GM12878 (cell line): Measurements from ENCODE around the gene TMEM163. TPM values are rescaled to one million over a fixed set of nuclear protein-coding genes. Genes with fewer than 3 reads are reported as not detected.
A peak's percentile ranks its signal among the peaks of the same experiment; 100 is the strongest.

Experiments used
- ATAC-seq: fragments of 200-7000 bp; cut with Tn5 transposase; 3 replicates; pipeline ENCODE4 v1.9.1; 2020; ENCODE audit warnings: mild to moderate bottlenecking, moderate library complexity
- BruUV-seq: library from RNA; stranded (reverse); fragments of 400-500 nt; replicated peaks from 2 replicates; lab custom pipeline; 2021; lab: Mats Ljungman, UMichigan
- CTCF ChIA-PET: fragments of 300-600 bp; sonication (Branson Sonifier 250); formaldehyde crosslinking; extraction: SDS; loops from one replicate; lab custom pipeline; 2021; ENCODE audit warnings: inconsistent platforms; lab: Yijun Ruan, JAX
- POLR2A ChIA-PET: fragments of 350-600 bp; formaldehyde crosslinking; extraction: SDS; loops from one replicate; lab custom pipeline; 2021; ENCODE audit warnings: inconsistent platforms; lab: Charles Lee
- RAD21 ChIA-PET: fragments of 300-600 bp; sonication (Branson Sonifier 250); formaldehyde crosslinking; loops from one replicate; lab custom pipeline; 2023; ENCODE audit warnings: antibody characterized with exemption; ENCODE audit not compliant: unreplicated experiment; lab: Charles Lee
- SMC1A ChIA-PET: fragments of 300-600 bp; sonication (Branson Sonifier 250); formaldehyde crosslinking; loops from one replicate; lab custom pipeline; 2023; ENCODE audit not compliant: unreplicated experiment, uncharacterized antibody; lab: Charles Lee
- DNase-seq: peaks from one replicate; pipeline ENCODE4 v3.0.0-alpha.2; 2011; ENCODE audit warnings: low read depth, low spot score
- FAIRE-seq: peaks from 3 replicates; lab custom pipeline; 2011; peaks lifted over from hg19 to GRCh38; lab: Jason Lieb, UNC
- H2AFZ ChIP-seq: 2 replicates; pipeline ENCODE4 v1.6.0; 2011; ENCODE audit warnings: low read depth, low read length, control low read depth; ENCODE audit not compliant: control insufficient read depth
- H3K27ac ChIP-seq: 2 replicates; pipeline ENCODE4 v1.5.1; 2011; ENCODE audit warnings: control low read depth; ENCODE audit not compliant: control insufficient read depth, insufficient read depth
- H3K27me3 ChIP-seq, 2 experiments: replicated peaks in 1 of 2; 2 replicates each; pipeline versions ENCODE4 v1.6.0 to v1.6.1; 2011; ENCODE audit warnings: low read length in 1 of 2; ENCODE audit not compliant: control insufficient read depth in 2 of 2, insufficient read depth in 2 of 2
- H3K36me3 ChIP-seq, 2 experiments: 2 replicates each; pipeline ENCODE4 v1.5.1; 2011; ENCODE audit warnings: low read length in 1 of 2; ENCODE audit not compliant: control insufficient read depth in 2 of 2, insufficient read depth in 2 of 2
- H3K4me1 ChIP-seq: 2 replicates; pipeline ENCODE4 v1.6.1; 2011; ENCODE audit warnings: mild to moderate bottlenecking, low read length, moderate library complexity, mixed read lengths; ENCODE audit not compliant: control insufficient read depth, insufficient read depth
- H3K4me2 ChIP-seq: 2 replicates; pipeline ENCODE4 v1.6.0; 2011; ENCODE audit warnings: control low read depth; ENCODE audit not compliant: control insufficient read depth, insufficient read depth
- H3K4me3 ChIP-seq: fragments of 200-600 bp; sonication (generic); 2 replicates; pipeline ENCODE4 v1.5.1; 2016
- H3K79me2 ChIP-seq: 2 replicates; pipeline ENCODE4 v1.6.0; 2011; ENCODE audit warnings: low read length; ENCODE audit not compliant: control insufficient read depth, insufficient read depth
- H3K9ac ChIP-seq: 2 replicates; pipeline ENCODE4 v1.8.0; 2011; ENCODE audit warnings: low read length, control low read depth, mixed read lengths; ENCODE audit not compliant: control insufficient read depth, insufficient read depth
- H3K9me3 ChIP-seq: replicated peaks from 3 replicates; pipeline ENCODE4 v1.5.1; 2011; ENCODE audit warnings: mild to moderate bottlenecking, low read length; ENCODE audit not compliant: control insufficient read depth, insufficient read depth
- H4K20me1 ChIP-seq: 2 replicates; pipeline ENCODE4 v1.6.0; 2011; ENCODE audit not compliant: control insufficient read depth, insufficient read depth
- CHD1 ChIP-seq: IDR thresholded peaks from 2 replicates; pipeline ENCODE4 v1.6.1; 2012; ENCODE audit warnings: low read depth, low read length, improper control_type of control experiment
- FOXK2 ChIP-seq: fragments of 450-650 bp; IDR thresholded peaks from 2 replicates; pipeline ENCODE4 v1.6.1; 2017; ENCODE audit warnings: mild to moderate bottlenecking, moderate library complexity
- JUNB ChIP-seq: IDR thresholded peaks from 2 replicates; pipeline ENCODE4 v1.6.1; 2016; ENCODE audit warnings: antibody characterized with exemption, mild to moderate bottlenecking
- PAX5 ChIP-seq: IDR thresholded peaks from 2 replicates; pipeline ENCODE4 v1.6.1; 2011; ENCODE audit warnings: low read depth, low read length, borderline replicate concordance
- RUNX3 ChIP-seq: IDR thresholded peaks from 2 replicates; pipeline ENCODE4 v1.6.1; 2012; ENCODE audit warnings: low read length, inconsistent platforms
- SMAD1 ChIP-seq: fragments of 450-650 bp; IDR thresholded peaks from 2 replicates; pipeline ENCODE4 v1.6.1; 2018; ENCODE audit warnings: mild to moderate bottlenecking, low read depth; ENCODE audit not compliant: partially characterized antibody
- WGBS: methylation state at CpG from one replicate; pipeline ENCODE4 v1.1.6; 2016; ENCODE audit warnings: low lambda C conversion rate; ENCODE audit not compliant: insufficient replicate concordance, insufficient coverage; ENCODE audit errors: missing lambda C conversion rate; 5-methylcytosine and 5-hydroxymethylcytosine counted together
- in situ Hi-C: fragments of 300-500 bp; cut with MboI; formaldehyde crosslinking; loops from 9 replicates; pipeline ENCODE4 v1.14.3; 2018; ENCODE audit warnings: mixed read lengths
- intact Hi-C: fragments of 100-400 bp; cut with micrococcal nuclease; formaldehyde crosslinking; loops from one replicate; pipeline ENCODE4 v1.14.2; 2022; ENCODE audit not compliant: unreplicated experiment
- polyA plus RNA-seq, 11 experiments: library from polyadenylated mRNA; depleted of rRNA in 4 of 11; unstranded in 6 of 11; stranded (reverse) in 5 of 11; fragments of >200 nt; fragmentation: Nextera tagmentation in 4 of 11; fragmentation: Illumina TruSeq in 1 of 11; extraction: Ambion mirVana in 4 of 11; extraction: Trizol in 1 of 11; gene quantifications; 1 replicate in 1 of 11; 2 replicates in 10 of 11; pipeline versions ENCODE4 v1.2.1 to v1.2.3, GENCODE V29; 2011 to 2016; ENCODE audit warnings: inconsistent platforms in 2 of 11, missing spikeins in 2 of 11, low read depth in 1 of 11
- total RNA-seq, 4 experiments: library from RNA; depleted of rRNA in 3 of 4; stranded (reverse); fragments of >200 nt in 3 of 4; fragmentation: Illumina TruSeq in 1 of 4; extraction: Trizol in 1 of 4; gene quantifications; 2 replicates each; pipeline versions ENCODE4 v1.2.1 to v1.2.3, GENCODE V29; 2013 to 2021
- TF ChIP-seq, protein P1 (sequence below): fragments of 450-650 bp; IDR thresholded peaks from 2 replicates; pipeline ENCODE4 v1.6.1; 2017; ENCODE audit warnings: antibody characterized with exemption, mild to moderate bottlenecking, moderate library complexity

Gene TMEM163
- total and polyA plus RNA-seq, 10 of the 15 experiments (the other 5 are each of a cell fraction or from before 2014, with no cell fraction given): 0.05 to 0.11 (median 0.07) TPM; not detected in 4

DNA sequence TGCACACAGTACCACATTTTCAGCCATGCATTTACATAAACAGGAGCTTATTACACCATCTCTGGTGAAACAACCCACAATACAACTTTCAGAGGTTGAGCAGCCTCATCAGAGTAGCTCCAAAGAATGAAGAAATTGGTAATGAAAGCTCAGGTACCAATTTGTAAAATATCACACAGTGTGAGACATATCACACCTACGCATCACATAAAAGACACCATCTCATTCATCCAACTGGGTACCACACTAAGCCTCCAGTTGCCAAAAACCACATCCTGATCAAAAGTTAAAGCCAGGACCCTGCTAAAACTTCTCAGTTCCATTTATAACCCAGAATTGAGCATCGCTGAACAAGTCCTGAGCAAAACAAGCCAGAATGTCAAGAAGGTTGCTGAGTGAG lies 4.6 kb downstream of the TMEM163 start:
- ATAC-seq (no peak), FAIRE-seq (no peak), DNase-seq (no peak)
- no peak overlapping the region for H2AFZ ChIP-seq
- intact Hi-C loops: no loop called here
- H3K27ac ChIP-seq: no peak overlapping the region
- WGBS: 59% methylated on average over 2 of the region's 2 CpGs
- H3K79me2 ChIP-seq: no peaks in the 10 kb centered on the region
- ChIA-PET CTCF (interaction anchor here (0.7 kb wide), 1 partner anchor 10 kb away, joined by 3 read pairs; no protein-coding TSS in a partner anchor), POLR2A (no interaction called here), RAD21 (no interaction called here), SMC1A (interaction anchor here (1.3 kb wide), 1 partner anchor 25 kb away, joined by 3 read pairs; no protein-coding TSS in a partner anchor)
- no peak overlapping the region for H3K9ac ChIP-seq
- no peaks in the 10 kb centered on the region for H3K36me3 ChIP-seq
- no peak overlapping the region for H3K4me2 ChIP-seq
- no peaks in the 10 kb centered on the region for H3K9me3 ChIP-seq
- H4K20me1 ChIP-seq: no peaks in the 10 kb centered on the region
- peaks cover 3 to 17% of the 10 kb centered on the region in 2 experiments; a peak in 3 of 4 replicates for H3K27me3 ChIP-seq
- H3K4me3 ChIP-seq: no peak overlapping the region
- TF ChIP-seq PAX5 (no peak), CHD1 (no peak), RUNX3 (0 out of 2 replicates have a peak, but pooled peaks have one; percentile 13), JUNB (no peak), SMAD1 (no peak), FOXK2 (no peak)
- TF ChIP-seq, protein P1, sequence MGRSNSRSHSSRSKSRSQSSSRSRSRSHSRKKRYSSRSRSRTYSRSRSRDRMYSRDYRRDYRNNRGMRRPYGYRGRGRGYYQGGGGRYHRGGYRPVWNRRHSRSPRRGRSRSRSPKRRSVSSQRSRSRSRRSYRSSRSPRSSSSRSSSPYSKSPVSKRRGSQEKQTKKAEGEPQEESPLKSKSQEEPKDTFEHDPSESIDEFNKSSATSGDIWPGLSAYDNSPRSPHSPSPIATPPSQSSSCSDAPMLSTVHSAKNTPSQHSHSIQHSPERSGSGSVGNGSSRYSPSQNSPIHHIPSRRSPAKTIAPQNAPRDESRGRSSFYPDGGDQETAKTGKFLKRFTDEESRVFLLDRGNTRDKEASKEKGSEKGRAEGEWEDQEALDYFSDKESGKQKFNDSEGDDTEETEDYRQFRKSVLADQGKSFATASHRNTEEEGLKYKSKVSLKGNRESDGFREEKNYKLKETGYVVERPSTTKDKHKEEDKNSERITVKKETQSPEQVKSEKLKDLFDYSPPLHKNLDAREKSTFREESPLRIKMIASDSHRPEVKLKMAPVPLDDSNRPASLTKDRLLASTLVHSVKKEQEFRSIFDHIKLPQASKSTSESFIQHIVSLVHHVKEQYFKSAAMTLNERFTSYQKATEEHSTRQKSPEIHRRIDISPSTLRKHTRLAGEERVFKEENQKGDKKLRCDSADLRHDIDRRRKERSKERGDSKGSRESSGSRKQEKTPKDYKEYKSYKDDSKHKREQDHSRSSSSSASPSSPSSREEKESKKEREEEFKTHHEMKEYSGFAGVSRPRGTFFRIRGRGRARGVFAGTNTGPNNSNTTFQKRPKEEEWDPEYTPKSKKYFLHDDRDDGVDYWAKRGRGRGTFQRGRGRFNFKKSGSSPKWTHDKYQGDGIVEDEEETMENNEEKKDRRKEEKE: no peak
- in situ Hi-C loops: no loop called here
- no peaks in the 10 kb centered on the region; the same call in 1 of the 2 replicates for H3K4me1 ChIP-seq
- BruUV-seq: no TSS peak
